GM23338 (cell line): ENCODE data around the gene MUC5AC. TPM values are rescaled to one million over a fixed set of nuclear protein-coding genes. Genes with fewer than 3 reads are reported as not detected.

Experiments
- ATAC-seq: fragments of 200-7000 bp; cut with Tn5 transposase; 3 replicates; pipeline ENCODE4 v1.9.1; 2020
- DNase-seq: peaks from one replicate; pipeline ENCODE4 v3.0.0-alpha.2; 2015; ENCODE audit warnings: low spot score
- H2AFZ ChIP-seq: fragments of 200-600 bp; sonication (generic); 2 replicates; pipeline ENCODE4 v1.8.0; 2016; ENCODE audit warnings: antibody characterized with exemption, mild to moderate bottlenecking, moderate library complexity
- H3F3A ChIP-seq: fragments of 200-600 bp; sonication (generic); replicated peaks from 2 replicates; pipeline ENCODE4 v1.8.0; 2017; ENCODE audit warnings: antibody characterized with exemption, mixed run types, low read depth
- H3K27ac ChIP-seq: fragments of 200-600 bp; sonication (generic); 2 replicates; pipeline ENCODE4 v1.6.1; 2016; ENCODE audit warnings: low read depth
- H3K27me3 ChIP-seq: fragments of 200-600 bp; sonication (generic); 2 replicates; pipeline ENCODE4 v1.8.0; 2016; ENCODE audit warnings: mild to moderate bottlenecking, mixed run types, moderate library complexity; ENCODE audit not compliant: insufficient read depth
- H3K36me3 ChIP-seq: fragments of 200-600 bp; sonication (generic); 2 replicates; pipeline ENCODE4 v1.8.0; 2016; ENCODE audit warnings: mild to moderate bottlenecking; ENCODE audit not compliant: insufficient read depth
- H3K4me1 ChIP-seq: fragments of 200-600 bp; sonication (generic); 2 replicates; pipeline ENCODE4 v1.8.0; 2016; ENCODE audit warnings: mild to moderate bottlenecking, moderate library complexity; ENCODE audit not compliant: insufficient read depth
- H3K4me2 ChIP-seq: fragments of 200-600 bp; sonication (generic); 2 replicates; pipeline ENCODE4 v1.7.1; 2017; ENCODE audit warnings: mixed run types
- H3K4me3 ChIP-seq: fragments of 200-600 bp; sonication (generic); 2 replicates; pipeline ENCODE4 v1.6.1; 2016; ENCODE audit warnings: mixed run types
- H3K79me2 ChIP-seq: fragments of 200-600 bp; sonication (generic); replicated peaks from 2 replicates; pipeline ENCODE4 v1.8.0; 2017; ENCODE audit warnings: mild to moderate bottlenecking; ENCODE audit not compliant: insufficient read depth
- H3K9me2 ChIP-seq: fragments of 200-600 bp; sonication (generic); 2 replicates; pipeline ENCODE4 v1.8.0; 2017; ENCODE audit not compliant: insufficient read depth
- H4K20me1 ChIP-seq: fragments of 200-600 bp; sonication (generic); replicated peaks from 2 replicates; pipeline ENCODE4 v1.8.0; 2017; ENCODE audit warnings: mild to moderate bottlenecking; ENCODE audit not compliant: insufficient read depth
- H3K27ac Mint-ChIP-seq: 2 replicates; pipeline ENCODE4 v1.8.0; 2020; ENCODE audit warnings: inconsistent platforms, mild to moderate bottlenecking, moderate library complexity, mixed read lengths
- H3K27me3 Mint-ChIP-seq: 3 replicates; pipeline ENCODE4 v1.8.0; 2022; ENCODE audit warnings: low read depth, mild to moderate bottlenecking, moderate library complexity, mixed read lengths, inconsistent platforms; ENCODE audit not compliant: insufficient read depth, poor library complexity
- H3K36me3 Mint-ChIP-seq: 3 replicates; pipeline ENCODE4 v1.8.0; 2021; ENCODE audit warnings: low read depth, mild to moderate bottlenecking, inconsistent platforms, moderate library complexity, mixed read lengths
- H3K4me1 Mint-ChIP-seq: 3 replicates; pipeline ENCODE4 v1.8.0; 2020; ENCODE audit warnings: mild to moderate bottlenecking, inconsistent platforms, mixed read lengths
- H3K4me3 Mint-ChIP-seq: 3 replicates; pipeline ENCODE4 v1.8.0; 2021; ENCODE audit warnings: moderate library complexity, mild to moderate bottlenecking, inconsistent platforms, mixed read lengths
- H3K9me3 Mint-ChIP-seq: 3 replicates; pipeline ENCODE4 v1.8.0; 2020; ENCODE audit warnings: moderate library complexity, mild to moderate bottlenecking, inconsistent platforms, mixed read lengths
- CREB1 ChIP-seq: fragments of 250-450 bp; sonication (Bioruptor Pico); IDR thresholded peaks from 2 replicates; pipeline ENCODE4 v1.5.0; 2020; ENCODE audit warnings: low read depth, mild to moderate bottlenecking, moderate library complexity
- ETS1 ChIP-seq: IDR thresholded peaks from 2 replicates; pipeline ENCODE4 v1.6.1; 2016; ENCODE audit warnings: antibody characterized with exemption
- EZH2 ChIP-seq: fragments of 200-600 bp; sonication (generic); IDR thresholded peaks from one replicate; pipeline ENCODE4 v1.8.0; 2017; ENCODE audit warnings: antibody characterized with exemption, mild to moderate bottlenecking, low read depth; ENCODE audit not compliant: unreplicated experiment
- JUNB ChIP-seq: IDR thresholded peaks from one replicate; pipeline ENCODE4 v1.6.1; 2016; ENCODE audit warnings: antibody characterized with exemption; ENCODE audit not compliant: unreplicated experiment
- NANOG ChIP-seq: IDR thresholded peaks from 2 replicates; pipeline ENCODE4 v1.6.1; 2016; ENCODE audit warnings: antibody characterized with exemption, borderline replicate concordance
- STAT1 ChIP-seq: IDR thresholded peaks from one replicate; pipeline ENCODE4 v1.6.1; 2016; ENCODE audit warnings: antibody characterized with exemption; ENCODE audit not compliant: unreplicated experiment
- ZNF114 ChIP-seq: fragments of 250-450 bp; sonication (Bioruptor Pico); IDR thresholded peaks from 2 replicates; pipeline ENCODE4 v1.5.0; 2020; ENCODE audit warnings: mild to moderate bottlenecking, moderate library complexity
- ZNF331 ChIP-seq: fragments of 250-450 bp; sonication (Bioruptor Pico); IDR thresholded peaks from 2 replicates; pipeline ENCODE4 v1.5.0; 2020; ENCODE audit warnings: low read depth, mild to moderate bottlenecking, moderate library complexity
- polyA plus RNA-seq: library from polyadenylated mRNA; unstranded; fragments of >200 nt; fragmentation: Nextera tagmentation; extraction: Ambion mirVana; gene quantifications from 2 replicates; pipeline ENCODE4 v1.2.1, GENCODE V29; 2016
- total RNA-seq: library from RNA; depleted of rRNA; stranded (reverse); fragments of >200 nt; shearing (Covaris generic); gene quantifications from 2 replicates; pipeline ENCODE4 v1.2.3, GENCODE V29; 2014
- TF ChIP-seq, protein P1 (sequence below): fragments of 250-450 bp; sonication (Bioruptor Pico); IDR thresholded peaks from 2 replicates; pipeline ENCODE4 v1.5.0; 2020; ENCODE audit warnings: mild to moderate bottlenecking, moderate library complexity
- TF ChIP-seq, protein P2 (sequence below), 2 experiments: fragments of 200-600 bp in 1 of 2; sonication (generic) in 1 of 2; conservative IDR thresholded peaks; 2 replicates each; pipeline versions ENCODE4 v1.5.1 to v1.6.1; 2016 to 2017; ENCODE audit warnings: antibody characterized with exemption in 2 of 2, low read depth in 2 of 2, mild to moderate bottlenecking in 2 of 2, moderate library complexity in 1 of 2

MUC5AC gene
- total and polyA plus RNA-seq, 2 experiments from 2014 or later = not detected

DNA sequence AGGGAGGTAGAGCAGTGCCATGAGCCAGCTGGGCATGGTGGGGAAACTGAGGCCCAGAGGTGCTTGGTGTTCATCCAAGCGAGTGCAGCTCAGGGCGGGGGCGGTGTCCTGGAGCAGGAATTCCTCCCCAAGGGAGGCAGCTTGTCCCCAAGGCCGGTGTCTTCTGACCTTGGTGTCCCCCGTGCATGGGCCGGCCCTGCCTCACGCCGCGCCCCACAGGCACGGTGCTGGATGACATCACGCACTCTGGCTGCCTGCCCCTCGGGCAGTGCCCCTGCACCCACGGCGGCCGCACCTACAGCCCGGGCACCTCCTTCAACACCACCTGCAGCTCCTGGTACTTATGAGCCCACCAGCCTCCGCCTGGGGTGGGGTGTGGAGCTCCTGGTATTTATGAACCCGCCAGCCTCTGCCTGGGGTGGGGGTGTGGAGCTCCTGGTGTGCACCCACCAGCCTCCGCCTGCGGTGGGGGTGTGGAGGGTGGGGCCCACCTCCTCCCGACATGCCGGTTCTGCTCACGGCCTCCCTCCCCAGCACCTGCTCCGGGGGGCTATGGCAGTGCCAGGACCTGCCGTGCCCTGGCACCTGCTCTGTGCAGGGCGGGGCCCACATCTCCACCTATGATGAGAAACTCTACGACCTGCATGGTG lies 71.8 kb downstream of the MUC5AC start:
- Histone ChIP-seq H3K27me3 (no peaks in the 10 kb centered on the region), H3K4me3 (no peak overlapping the region), H3F3A (no peaks in the 10 kb centered on the region), H4K20me1 (no peaks in the 10 kb centered on the region), H3K4me1 (no peaks in the 10 kb centered on the region), H3K79me2 (no peaks in the 10 kb centered on the region), H2AFZ (no peak overlapping the region), H3K36me3 (no peaks in the 10 kb centered on the region), H3K27ac (no peak overlapping the region), H3K4me2 (no peak overlapping the region), H3K9me2 (no peaks in the 10 kb centered on the region)
- H3K4me1 Mint-ChIP-seq = no peaks in the 10 kb centered on the region; the same call in 2 of the 3 replicates
- no peak overlapping the region for H3K4me3 Mint-ChIP-seq
- no peaks in the 10 kb centered on the region for H3K27me3 Mint-ChIP-seq
- TF ChIP-seq ETS1 = no peak
- no peaks in the 10 kb centered on the region for H3K9me3 Mint-ChIP-seq
- DNase-seq (no peak), ATAC-seq (no peak)
- H3K27ac Mint-ChIP-seq = no peak overlapping the region
- H3K36me3 Mint-ChIP-seq = no peaks in the 10 kb centered on the region

DNA sequence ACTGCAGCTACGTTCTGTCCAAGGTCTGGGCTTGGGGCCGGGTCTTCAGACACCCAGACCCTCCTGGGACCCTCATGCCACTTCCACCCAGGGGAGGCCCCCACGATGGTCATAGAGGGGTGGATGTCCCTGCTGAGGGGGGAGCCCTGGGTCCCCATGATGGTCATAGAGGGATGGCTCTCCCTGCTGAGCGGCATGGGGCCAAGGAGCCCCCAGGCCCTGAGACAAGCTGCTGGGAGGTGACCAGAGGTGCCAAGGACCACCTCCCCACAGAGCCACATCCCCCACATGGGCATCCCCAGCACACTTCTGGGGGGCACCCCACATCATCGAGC lies 72.3 kb downstream of the MUC5AC start:
- H2AFZ ChIP-seq = no peak overlapping the region
- H3K4me1 Mint-ChIP-seq = no peaks in the 10 kb centered on the region; the same call in 2 of the 3 replicates
- DNase-seq = no peak
- TF ChIP-seq CREB1 (no peak), STAT1 (no peak), NANOG (no peak), JUNB (no peak), ZNF114 (CRISPR knock-in tag) (no peak), ZNF331 (no peak), EZH2 (no peak), ETS1 (no peak)
- TF ChIP-seq, protein P1, sequence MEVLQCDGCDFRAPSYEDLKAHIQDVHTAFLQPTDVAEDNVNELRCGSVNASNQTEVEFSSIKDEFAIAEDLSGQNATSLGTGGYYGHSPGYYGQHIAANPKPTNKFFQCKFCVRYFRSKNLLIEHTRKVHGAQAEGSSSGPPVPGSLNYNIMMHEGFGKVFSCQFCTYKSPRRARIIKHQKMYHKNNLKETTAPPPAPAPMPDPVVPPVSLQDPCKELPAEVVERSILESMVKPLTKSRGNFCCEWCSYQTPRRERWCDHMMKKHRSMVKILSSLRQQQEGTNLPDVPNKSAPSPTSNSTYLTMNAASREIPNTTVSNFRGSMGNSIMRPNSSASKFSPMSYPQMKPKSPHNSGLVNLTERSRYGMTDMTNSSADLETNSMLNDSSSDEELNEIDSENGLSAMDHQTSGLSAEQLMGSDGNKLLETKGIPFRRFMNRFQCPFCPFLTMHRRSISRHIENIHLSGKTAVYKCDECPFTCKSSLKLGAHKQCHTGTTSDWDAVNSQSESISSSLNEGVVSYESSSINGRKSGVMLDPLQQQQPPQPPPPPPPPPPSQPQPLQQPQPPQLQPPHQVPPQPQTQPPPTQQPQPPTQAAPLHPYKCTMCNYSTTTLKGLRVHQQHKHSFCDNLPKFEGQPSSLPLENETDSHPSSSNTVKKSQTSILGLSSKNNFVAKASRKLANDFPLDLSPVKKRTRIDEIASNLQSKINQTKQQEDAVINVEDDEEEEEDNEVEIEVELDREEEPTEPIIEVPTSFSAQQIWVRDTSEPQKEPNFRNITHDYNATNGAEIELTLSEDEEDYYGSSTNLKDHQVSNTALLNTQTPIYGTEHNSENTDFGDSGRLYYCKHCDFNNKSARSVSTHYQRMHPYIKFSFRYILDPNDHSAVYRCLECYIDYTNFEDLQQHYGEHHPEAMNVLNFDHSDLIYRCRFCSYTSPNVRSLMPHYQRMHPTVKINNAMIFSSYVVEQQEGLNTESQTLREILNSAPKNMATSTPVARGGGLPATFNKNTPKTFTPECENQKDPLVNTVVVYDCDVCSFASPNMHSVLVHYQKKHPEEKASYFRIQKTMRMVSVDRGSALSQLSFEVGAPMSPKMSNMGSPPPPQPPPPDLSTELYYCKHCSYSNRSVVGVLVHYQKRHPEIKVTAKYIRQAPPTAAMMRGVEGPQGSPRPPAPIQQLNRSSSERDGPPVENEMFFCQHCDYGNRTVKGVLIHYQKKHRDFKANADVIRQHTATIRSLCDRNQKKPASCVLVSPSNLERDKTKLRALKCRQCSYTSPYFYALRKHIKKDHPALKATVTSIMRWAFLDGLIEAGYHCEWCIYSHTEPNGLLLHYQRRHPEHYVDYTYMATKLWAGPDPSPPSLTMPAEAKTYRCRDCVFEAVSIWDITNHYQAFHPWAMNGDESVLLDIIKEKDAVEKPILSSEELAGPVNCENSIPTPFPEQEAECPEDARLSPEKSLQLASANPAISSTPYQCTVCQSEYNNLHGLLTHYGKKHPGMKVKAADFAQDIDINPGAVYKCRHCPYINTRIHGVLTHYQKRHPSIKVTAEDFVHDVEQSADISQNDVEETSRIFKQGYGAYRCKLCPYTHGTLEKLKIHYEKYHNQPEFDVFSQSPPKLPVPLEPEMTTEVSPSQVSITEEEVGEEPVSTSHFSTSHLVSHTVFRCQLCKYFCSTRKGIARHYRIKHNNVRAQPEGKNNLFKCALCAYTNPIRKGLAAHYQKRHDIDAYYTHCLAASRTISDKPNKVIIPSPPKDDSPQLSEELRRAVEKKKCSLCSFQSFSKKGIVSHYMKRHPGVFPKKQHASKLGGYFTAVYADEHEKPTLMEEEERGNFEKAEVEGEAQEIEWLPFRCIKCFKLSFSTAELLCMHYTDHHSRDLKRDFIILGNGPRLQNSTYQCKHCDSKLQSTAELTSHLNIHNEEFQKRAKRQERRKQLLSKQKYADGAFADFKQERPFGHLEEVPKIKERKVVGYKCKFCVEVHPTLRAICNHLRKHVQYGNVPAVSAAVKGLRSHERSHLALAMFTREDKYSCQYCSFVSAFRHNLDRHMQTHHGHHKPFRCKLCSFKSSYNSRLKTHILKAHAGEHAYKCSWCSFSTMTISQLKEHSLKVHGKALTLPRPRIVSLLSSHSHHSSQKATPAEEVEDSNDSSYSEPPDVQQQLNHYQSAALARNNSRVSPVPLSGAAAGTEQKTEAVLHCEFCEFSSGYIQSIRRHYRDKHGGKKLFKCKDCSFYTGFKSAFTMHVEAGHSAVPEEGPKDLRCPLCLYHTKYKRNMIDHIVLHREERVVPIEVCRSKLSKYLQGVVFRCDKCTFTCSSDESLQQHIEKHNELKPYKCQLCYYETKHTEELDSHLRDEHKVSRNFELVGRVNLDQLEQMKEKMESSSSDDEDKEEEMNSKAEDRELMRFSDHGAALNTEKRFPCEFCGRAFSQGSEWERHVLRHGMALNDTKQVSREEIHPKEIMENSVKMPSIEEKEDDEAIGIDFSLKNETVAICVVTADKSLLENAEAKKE (CRISPR knock-in tag) = no peak
- TF ChIP-seq, protein P2, sequence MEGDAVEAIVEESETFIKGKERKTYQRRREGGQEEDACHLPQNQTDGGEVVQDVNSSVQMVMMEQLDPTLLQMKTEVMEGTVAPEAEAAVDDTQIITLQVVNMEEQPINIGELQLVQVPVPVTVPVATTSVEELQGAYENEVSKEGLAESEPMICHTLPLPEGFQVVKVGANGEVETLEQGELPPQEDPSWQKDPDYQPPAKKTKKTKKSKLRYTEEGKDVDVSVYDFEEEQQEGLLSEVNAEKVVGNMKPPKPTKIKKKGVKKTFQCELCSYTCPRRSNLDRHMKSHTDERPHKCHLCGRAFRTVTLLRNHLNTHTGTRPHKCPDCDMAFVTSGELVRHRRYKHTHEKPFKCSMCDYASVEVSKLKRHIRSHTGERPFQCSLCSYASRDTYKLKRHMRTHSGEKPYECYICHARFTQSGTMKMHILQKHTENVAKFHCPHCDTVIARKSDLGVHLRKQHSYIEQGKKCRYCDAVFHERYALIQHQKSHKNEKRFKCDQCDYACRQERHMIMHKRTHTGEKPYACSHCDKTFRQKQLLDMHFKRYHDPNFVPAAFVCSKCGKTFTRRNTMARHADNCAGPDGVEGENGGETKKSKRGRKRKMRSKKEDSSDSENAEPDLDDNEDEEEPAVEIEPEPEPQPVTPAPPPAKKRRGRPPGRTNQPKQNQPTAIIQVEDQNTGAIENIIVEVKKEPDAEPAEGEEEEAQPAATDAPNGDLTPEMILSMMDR (conservative IDR thresholded peaks at IDR 0.05; ENCODE audit: low read depth in 2 of 2) = no peak

More for the DNA sequence above, 72.3 kb downstream of the MUC5AC start:
- Histone ChIP-seq H3K79me2 (no peaks in the 10 kb centered on the region), H3K36me3 (no peaks in the 10 kb centered on the region), H3K27me3 (no peaks in the 10 kb centered on the region), H3K4me1 (no peaks in the 10 kb centered on the region), H4K20me1 (no peaks in the 10 kb centered on the region), H3K4me2 (no peak overlapping the region), H3K27ac (no peak overlapping the region), H3K4me3 (no peak overlapping the region), H3K9me2 (no peaks in the 10 kb centered on the region), H3F3A (no peaks in the 10 kb centered on the region)
- ATAC-seq = no peak
- Mint-ChIP-seq H3K4me3 (no peak overlapping the region), H3K36me3 (no peaks in the 10 kb centered on the region), H3K27ac (no peak overlapping the region), H3K9me3 (no peaks in the 10 kb centered on the region), H3K27me3 (no peaks in the 10 kb centered on the region)
